ENCODE data around the gene CPNE5.

CPNE5 gene

GRCh38 chr6:36822506-36823269 is 16.6 kb downstream of the CPNE5 start:
- TF ChIP-seq FOXP2 (optimal IDR thresholded peaks at IDR 0.05; ENCODE audit: borderline replicate concordance, extremely low read depth, extremely low read length, insufficient read depth) (no peak), SIN3A (IDR thresholded peaks at IDR 0.05; ENCODE audit: borderline replicate concordance, insufficient read depth, low read length) (no peak), POLR2AphosphoS5 (IDR thresholded peaks at IDR 0.05; ENCODE audit: low read depth, low read length) (no peak), TAF1 (IDR thresholded peaks at IDR 0.05; ENCODE audit: borderline replicate concordance, insufficient read depth, low read length) (no peak)
- TF ChIP-seq, protein P1, sequence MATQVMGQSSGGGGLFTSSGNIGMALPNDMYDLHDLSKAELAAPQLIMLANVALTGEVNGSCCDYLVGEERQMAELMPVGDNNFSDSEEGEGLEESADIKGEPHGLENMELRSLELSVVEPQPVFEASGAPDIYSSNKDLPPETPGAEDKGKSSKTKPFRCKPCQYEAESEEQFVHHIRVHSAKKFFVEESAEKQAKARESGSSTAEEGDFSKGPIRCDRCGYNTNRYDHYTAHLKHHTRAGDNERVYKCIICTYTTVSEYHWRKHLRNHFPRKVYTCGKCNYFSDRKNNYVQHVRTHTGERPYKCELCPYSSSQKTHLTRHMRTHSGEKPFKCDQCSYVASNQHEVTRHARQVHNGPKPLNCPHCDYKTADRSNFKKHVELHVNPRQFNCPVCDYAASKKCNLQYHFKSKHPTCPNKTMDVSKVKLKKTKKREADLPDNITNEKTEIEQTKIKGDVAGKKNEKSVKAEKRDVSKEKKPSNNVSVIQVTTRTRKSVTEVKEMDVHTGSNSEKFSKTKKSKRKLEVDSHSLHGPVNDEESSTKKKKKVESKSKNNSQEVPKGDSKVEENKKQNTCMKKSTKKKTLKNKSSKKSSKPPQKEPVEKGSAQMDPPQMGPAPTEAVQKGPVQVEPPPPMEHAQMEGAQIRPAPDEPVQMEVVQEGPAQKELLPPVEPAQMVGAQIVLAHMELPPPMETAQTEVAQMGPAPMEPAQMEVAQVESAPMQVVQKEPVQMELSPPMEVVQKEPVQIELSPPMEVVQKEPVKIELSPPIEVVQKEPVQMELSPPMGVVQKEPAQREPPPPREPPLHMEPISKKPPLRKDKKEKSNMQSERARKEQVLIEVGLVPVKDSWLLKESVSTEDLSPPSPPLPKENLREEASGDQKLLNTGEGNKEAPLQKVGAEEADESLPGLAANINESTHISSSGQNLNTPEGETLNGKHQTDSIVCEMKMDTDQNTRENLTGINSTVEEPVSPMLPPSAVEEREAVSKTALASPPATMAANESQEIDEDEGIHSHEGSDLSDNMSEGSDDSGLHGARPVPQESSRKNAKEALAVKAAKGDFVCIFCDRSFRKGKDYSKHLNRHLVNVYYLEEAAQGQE (IDR thresholded peaks at IDR 0.05; ENCODE audit: insufficient read depth in 1 of 2, low read depth in 2 of 2, low read length in 2 of 2) = no peak

DNA sequence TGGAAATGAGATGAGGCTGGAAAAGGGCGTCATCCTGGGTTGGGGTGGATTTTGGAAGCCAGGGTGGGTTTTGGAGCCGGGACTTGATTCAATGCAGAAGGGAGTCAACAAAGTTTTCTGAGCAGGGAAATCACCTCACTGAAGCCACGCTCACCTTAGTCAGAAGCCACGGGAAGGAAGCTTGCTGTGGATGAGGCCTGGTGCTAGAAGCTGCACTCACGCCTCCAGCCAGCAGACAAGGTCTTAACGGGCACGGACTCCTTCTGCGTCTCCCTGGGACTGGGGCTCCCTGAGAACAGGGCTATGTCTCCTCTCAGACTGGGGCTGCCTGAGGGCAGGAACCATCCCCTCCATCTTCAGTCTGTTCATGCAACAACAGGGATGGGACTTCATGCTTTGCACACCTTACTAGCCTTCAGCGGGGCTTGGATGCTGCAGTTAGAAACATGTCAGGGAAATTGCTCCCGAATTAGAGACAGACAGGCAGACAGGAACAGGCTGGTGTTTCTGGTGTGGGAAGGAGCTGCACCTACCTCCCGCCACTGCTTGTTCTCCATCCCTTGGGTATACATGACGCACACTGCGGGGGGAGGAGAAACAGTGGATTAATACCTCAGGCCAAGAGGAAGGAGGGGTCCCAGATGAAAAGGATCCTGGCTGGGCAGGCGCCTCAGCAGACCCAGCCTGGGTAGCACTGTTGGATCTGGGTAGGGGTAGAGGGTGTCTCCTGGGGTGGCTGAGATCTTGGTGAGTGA is 17.5 kb downstream of the CPNE5 start:
- no peak for TF ChIP-seq FOXP2 (optimal IDR thresholded peaks at IDR 0.05; ENCODE audit: borderline replicate concordance, extremely low read depth, extremely low read length, insufficient read depth)
- TF ChIP-seq TAF1 (IDR thresholded peaks at IDR 0.05; ENCODE audit: borderline replicate concordance, insufficient read depth, low read length) = no peak
- TF ChIP-seq SIN3A (IDR thresholded peaks at IDR 0.05; ENCODE audit: borderline replicate concordance, insufficient read depth, low read length) = no peak
- TF ChIP-seq, protein P1 (IDR thresholded peaks at IDR 0.05; ENCODE audit: insufficient read depth in 1 of 2, low read depth in 2 of 2, low read length in 2 of 2) = no peak
- no peak for TF ChIP-seq POLR2AphosphoS5 (IDR thresholded peaks at IDR 0.05; ENCODE audit: low read depth, low read length)

DNA sequence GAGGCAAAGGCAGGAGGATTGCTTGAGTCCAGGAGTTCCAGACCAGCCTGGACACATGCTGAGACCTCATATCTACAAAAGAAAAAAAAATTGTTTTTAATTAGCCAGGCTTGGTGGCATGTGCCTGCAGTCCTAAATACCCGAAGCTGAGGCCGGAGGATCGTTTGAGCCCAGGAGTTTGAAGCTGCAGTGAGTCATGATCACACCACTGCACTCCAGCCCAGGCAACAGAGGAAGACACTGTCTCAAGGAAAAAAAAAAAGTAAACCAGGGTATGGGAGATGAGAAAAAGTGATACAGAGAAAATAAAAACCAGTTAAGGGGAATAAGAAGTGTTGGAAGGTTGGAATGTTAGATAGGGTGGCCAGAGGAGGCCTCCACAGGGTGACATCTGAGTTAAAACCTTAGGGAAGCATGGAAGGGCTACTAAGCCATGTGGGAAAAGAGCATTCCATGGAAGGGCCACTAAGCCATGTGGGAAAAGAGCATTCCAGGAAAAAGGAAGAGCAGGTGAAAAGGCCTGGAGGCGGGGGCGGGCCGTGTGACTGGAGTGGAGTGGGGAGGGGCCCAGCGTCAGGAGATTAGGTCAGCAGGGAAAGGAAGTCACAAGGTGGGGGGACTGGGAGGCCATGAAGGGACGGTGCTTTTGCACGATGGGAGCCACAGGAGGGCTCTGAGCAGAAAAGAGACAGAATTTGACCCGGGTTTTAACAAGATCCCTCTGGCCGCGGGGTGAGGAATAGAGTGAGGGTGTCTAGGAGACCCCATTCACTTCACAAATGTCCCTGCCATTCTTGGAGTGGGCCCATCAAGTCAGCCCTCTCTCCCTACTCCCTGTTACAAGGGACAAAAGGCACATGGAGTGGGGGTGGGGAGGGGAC is 18.3 kb downstream of the CPNE5 start:
- TF ChIP-seq FOXP2 (optimal IDR thresholded peaks at IDR 0.05; ENCODE audit: borderline replicate concordance, extremely low read depth, extremely low read length, insufficient read depth) (no peak), SIN3A (IDR thresholded peaks at IDR 0.05; ENCODE audit: borderline replicate concordance, insufficient read depth, low read length) (no peak)
- TF ChIP-seq, protein P1 (IDR thresholded peaks at IDR 0.05; ENCODE audit: insufficient read depth in 1 of 2, low read depth in 2 of 2, low read length in 2 of 2) = no peak

GRCh38 chr6:36818756-36819155 is 20.5 kb downstream of the CPNE5 start:
- TF ChIP-seq SIN3A (IDR thresholded peaks at IDR 0.05; ENCODE audit: borderline replicate concordance, insufficient read depth, low read length) = no peak

DNA sequence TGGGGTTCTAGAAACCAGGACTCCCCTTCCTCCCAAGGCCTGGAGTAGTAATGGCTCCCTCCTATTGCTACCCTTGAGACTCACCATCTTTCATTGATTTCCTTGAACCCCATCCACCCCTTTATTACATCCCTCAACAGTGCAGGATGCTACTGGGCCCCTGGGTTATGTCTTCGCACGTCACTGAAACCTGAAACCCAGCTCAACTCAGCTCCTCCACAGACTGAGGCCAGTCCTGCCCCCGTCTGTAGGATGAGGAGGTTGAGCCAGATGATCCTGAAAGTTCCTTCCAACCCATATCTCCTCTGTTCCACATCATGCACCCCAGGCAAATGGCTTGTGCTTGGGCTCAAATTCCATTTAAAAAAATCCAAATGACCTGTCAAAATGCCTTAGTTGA is 21.4 kb downstream of the CPNE5 start:
- TF ChIP-seq TAF1 (IDR thresholded peaks at IDR 0.05; ENCODE audit: borderline replicate concordance, insufficient read depth, low read length) (no peak), FOXP2 (optimal IDR thresholded peaks at IDR 0.05; ENCODE audit: borderline replicate concordance, extremely low read depth, extremely low read length, insufficient read depth) (no peak), POLR2AphosphoS5 (IDR thresholded peaks at IDR 0.05; ENCODE audit: low read depth, low read length) (no peak), SIN3A (IDR thresholded peaks at IDR 0.05; ENCODE audit: borderline replicate concordance, insufficient read depth, low read length) (no peak)
- TF ChIP-seq, protein P1 (IDR thresholded peaks at IDR 0.05; ENCODE audit: insufficient read depth in 1 of 2, low read depth in 2 of 2, low read length in 2 of 2) = no peak

Data from PFSK-1 (cell line).